Umbilical cord (tissue), 2 donors: ENCODE data around the gene SPTLC2. TPM values are rescaled to one million over a fixed set of nuclear protein-coding genes. Genes with fewer than 3 reads are reported as not detected.
"Not testable (repeated sequence)": the region's sequence is repeated elsewhere in the genome, so short reads cannot be mapped to it uniquely, and the experiment has no call there.

ENCODE experiments used
- DNase-seq: peaks from one replicate; pipeline ENCODE4 v3.0.0-alpha.2; 2015; ENCODE audit warnings: low spot score
- total RNA-seq: library from RNA; depleted of rRNA; stranded (reverse); fragments of >200 nt; gene quantifications from one replicate; pipeline ENCODE4 v1.2.3, GENCODE V29; 2014; ENCODE audit warnings: low replicate concordance; ENCODE audit not compliant: insufficient read depth

The SPTLC2 gene
- total RNA-seq, 1 donor from 2014 or later = 36.1 TPM

- DNase-seq = no peak
Observed at GRCh38 chr14:77549451-77549850, 67.0 kb downstream of the SPTLC2 start.

DNA sequence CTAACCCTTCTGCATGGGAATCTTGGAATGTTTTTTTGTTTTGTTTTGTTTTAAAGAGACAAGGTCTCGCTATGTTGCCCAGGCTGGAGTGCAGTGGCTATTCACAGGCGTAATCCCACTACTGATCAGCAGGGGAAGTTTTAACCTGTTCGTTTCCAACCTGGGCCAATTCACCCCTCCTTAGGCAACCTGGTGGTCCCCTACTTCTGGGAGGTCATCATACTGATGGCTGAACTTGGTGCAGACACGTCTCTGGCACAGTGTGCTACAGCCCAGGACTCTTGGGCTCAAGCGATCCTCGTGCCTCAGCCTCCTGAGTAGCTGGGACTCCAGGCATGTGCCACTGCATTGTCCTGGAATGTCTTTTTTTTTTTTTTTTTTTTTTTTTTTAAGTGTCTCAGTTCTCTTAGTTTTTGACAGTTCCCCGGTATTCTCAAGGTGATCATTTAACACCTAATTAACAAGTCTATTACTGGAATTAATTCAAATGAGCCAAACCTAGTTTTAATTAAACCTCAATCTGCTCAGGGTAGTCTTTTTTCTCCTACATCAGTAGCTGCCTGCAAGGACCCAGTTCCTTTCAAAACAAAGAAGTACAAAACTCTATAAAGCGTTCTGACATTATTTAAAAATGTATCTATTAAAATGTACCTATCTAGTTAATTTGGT, 68.8 kb downstream of the SPTLC2 start:
- no peak for DNase-seq

- not testable (repeated sequence) for DNase-seq
Observed at GRCh38 chr14:77545171-77545570, 71.3 kb downstream of the SPTLC2 start.

DNA sequence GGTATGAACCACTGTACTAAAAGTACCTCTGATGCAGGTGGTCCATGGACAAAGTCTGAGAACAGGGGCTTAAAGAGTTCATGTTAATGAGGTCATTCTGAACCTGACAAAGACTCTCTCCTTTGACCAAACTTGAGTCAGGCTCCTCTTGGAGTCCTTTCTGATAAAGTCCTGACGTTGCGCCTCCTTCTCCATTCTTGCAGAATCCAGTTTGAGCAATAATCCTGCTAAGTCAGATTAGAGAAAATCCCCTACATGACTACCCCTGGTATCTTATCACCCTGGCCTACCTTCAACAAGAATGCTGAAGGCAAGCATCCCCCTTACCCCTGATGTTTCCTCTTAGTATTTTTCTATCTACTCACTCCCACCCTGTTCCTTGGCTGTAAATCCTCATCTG, 71.9 kb downstream of the SPTLC2 start:
- DNase-seq = no peak

- no peak for DNase-seq
Observed at GRCh38 chr14:77543637-77544334, 72.7 kb downstream of the SPTLC2 start.

GRCh38 chr14:77543240-77543551, 73.2 kb downstream of the SPTLC2 start:
- DNase-seq = peak; percentile 73

- peak; percentile 93 for DNase-seq
Observed at GRCh38 chr14:77542421-77543239, 73.8 kb downstream of the SPTLC2 start.

DNA sequence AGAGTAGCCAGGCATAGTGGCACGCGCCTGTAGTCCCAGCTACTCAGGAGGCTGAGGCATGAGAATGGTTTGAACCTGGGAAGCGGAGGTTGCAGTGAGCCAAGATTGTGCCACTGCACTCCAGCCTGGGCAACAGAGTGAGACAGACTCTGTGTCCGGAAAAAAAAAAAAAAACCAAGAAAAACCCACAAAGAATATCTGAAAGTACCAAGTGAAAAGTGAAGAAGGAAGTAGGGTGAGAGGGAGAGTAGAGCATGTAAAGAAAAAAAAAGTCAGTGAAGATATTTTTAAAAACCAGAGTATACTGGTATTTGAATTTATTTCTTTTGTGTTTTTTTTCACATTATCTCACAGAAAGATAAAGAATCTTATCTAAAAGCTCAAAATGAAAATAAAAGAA, 74.5 kb downstream of the SPTLC2 start:
- DNase-seq = no peak

DNA sequence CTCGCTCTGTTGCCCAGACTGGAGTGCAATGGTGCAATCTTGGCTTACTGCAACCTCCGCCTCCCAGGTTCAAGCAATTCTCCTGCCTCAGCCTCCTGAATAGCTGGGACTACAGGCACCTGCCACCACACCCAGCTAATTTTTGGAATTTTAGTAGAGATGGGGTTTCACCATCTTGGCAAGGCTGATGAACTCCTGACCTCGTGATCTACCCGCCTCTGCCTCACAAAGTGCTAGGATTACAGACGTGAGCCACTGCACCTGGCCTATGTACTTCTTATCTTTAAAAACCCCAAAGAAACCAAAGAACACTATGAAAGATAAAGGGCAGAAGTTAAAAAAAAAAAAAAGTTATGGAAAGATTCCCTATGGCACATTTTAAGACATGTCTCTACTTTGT, 79.5 kb downstream of the SPTLC2 start:
- not testable (repeated sequence) for DNase-seq

- DNase-seq = no peak
Observed at GRCh38 chr14:77531071-77531470, 85.4 kb downstream of the SPTLC2 start.

DNA sequence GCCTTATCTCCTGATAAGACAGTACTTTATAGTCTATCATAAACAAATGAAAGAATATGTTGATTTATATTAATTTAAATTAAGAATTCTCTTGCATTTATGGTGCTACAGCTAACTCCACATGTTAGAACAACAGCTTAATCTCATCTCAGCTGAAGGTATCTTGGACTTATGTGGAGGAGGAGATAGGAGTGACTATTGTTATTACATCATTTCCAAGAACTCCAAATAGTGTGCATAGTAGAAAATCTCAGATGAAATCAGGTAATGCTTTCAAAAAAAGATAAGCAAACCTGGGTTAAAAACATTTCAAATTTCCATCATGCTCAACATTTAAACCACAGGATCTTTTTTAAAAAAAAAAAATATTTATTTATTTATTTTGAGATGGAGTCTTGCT, 86.5 kb downstream of the SPTLC2 start:
- DNase-seq = no peak

- DNase-seq = peak; percentile 30
Observed at GRCh38 chr14:77529213-77529612, 87.2 kb downstream of the SPTLC2 start.

DNA sequence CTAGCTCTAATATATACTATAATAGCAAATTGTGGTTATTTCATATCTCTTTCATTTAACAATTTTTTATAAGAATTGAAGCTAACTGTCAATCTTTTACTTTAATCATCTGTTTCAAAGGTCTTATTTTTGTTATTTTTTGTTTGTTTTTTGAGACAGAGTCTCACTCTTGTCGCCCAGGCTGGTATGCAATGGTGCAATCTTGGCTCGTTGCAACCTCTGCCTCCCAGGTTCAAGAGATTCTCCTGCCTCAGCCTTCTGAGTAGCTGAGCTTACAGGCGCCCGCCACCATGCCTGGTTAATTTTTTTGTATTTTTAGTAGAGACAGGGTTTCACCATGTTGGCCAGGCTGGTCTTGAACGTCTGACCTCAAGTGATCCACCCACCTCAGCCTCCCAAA, 87.7 kb downstream of the SPTLC2 start:
- DNase-seq = not testable (repeated sequence)

- DNase-seq = peak; percentile 83
Observed at GRCh38 chr14:77526266-77526665, 90.2 kb downstream of the SPTLC2 start.

GRCh38 chr14:77524536-77524935, 91.9 kb downstream of the SPTLC2 start:
- DNase-seq = no peak

- no peak for DNase-seq
Observed at GRCh38 chr14:77523109-77523508, 93.3 kb downstream of the SPTLC2 start.

- DNase-seq = no peak
Observed at GRCh38 chr14:77520555-77520954, 95.9 kb downstream of the SPTLC2 start.

- DNase-seq = no peak
Observed at GRCh38 chr14:77516126-77516525, 100.3 kb downstream of the SPTLC2 start.

DNA sequence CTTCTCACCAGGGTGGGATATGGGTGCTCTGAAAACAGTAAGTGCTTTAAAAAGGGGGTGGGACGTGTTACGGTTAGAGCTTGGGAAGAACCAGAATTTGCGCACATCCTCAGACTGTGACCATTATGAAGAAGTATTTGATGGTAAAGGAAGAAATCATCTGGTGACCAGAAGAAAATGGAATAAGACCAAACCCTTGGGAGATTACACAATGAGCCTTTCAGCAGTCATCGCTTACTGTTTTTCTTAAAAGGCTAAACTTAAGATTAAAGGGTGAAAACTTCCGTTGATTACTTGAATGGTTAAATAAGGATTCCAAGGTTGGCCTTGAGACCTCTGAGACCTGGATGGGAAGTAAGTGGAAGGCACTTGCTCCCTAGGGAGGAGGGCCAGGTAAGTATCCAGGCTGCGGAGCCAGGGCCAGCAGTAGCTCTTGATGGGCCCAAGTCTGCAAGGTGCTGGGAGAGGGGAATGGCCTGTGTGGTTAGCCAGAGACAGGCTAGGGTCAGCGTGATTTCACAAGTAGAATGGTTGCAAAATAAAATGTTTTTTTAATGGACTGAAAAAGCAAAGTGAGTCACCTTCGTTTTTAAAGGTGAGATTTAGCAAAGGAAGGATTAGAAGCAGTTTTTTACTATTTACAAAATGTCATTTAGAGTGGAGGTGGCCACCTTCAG, 104.8 kb downstream of the SPTLC2 start:
- DNase-seq = no peak

DNA sequence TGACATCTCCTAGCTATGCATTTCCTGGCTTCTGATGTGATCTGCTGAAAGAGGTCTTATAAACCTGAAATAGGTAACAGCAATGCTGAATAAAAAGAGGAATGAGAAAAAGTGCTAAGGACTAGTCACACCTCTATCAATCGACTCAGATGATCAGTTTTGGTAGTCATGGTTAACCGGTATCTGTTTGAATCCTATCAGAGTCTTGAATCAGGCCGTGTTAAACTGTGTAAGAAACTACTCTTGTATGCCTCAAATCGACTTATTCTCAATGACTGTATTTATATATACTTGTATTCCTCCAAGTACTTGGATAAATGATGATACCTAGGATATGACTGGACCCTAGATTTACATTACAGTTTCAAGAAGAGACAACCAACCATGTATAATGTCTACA, 107.1 kb downstream of the SPTLC2 start:
- DNase-seq = no peak

GRCh38 chr14:77508876-77509275, 107.6 kb downstream of the SPTLC2 start:
- no peak for DNase-seq

DNA sequence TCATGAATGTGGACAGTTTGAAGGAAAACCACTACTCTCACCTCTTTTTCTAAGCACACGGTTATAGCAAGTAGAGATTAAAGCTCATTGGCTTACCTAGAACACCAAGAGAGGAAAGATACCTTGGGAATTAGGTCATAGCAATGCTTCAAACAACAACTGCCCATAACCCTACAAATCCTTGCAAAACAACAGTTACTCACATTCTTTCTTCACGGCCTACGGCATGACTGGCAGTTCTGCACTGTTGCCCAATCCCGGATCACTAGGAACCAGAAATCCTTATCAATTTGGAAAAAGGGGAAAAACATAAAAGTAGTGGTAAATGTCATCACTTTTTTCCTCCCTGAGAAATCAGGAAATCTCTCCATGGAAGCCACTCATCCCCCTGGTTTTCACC, 108.2 kb downstream of the SPTLC2 start:
- DNase-seq = no peak
